K562 (cell line): Measurements from ENCODE around the gene SIT1. TPM values are rescaled to one million over a fixed set of nuclear protein-coding genes. Genes with fewer than 3 reads are reported as not detected.

Source experiments
- ARID4B ChIP-seq: sonication (generic); formaldehyde crosslinking; IDR thresholded peaks from 2 replicates; pipeline ENCODE4 v1.8.0; 2022; ENCODE audit warnings: mild to moderate bottlenecking, missing genetic modification reagents
- FOXK2 ChIP-seq, 2 experiments: fragments of 450-650 bp; IDR thresholded peaks in 1 of 2; conservative IDR thresholded peaks in 1 of 2; 2 replicates each; pipeline ENCODE4 v1.6.1; 2016; ENCODE audit warnings: low read depth in 2 of 2, mild to moderate bottlenecking in 1 of 2
- HNRNPUL1 ChIP-seq: fragments of 200-400 bp; formaldehyde crosslinking; IDR thresholded peaks from 2 replicates; pipeline ENCODE4 v1.6.1; 2017; ENCODE audit warnings: low read length
- KLF16 ChIP-seq: IDR thresholded peaks from 2 replicates; pipeline ENCODE4 v1.6.1; 2016; ENCODE audit warnings: antibody characterized with exemption
- MITF ChIP-seq: IDR thresholded peaks from 2 replicates; pipeline ENCODE4 v1.6.1; 2014; ENCODE audit warnings: antibody characterized with exemption
- MLX ChIP-seq, 2 experiments: fragments of 450-650 bp in 1 of 2; sonication (generic) in 1 of 2; formaldehyde crosslinking; conservative IDR thresholded peaks; 2 replicates each; pipeline versions ENCODE4 v1.4.0 to v1.8.1; 2020 to 2022; ENCODE audit warnings: mild to moderate bottlenecking in 1 of 2, missing genetic modification reagents in 1 of 2
- SAFB ChIP-seq: fragments of 200-400 bp; formaldehyde crosslinking; IDR thresholded peaks from 2 replicates; pipeline ENCODE4 v1.6.1; 2017; ENCODE audit warnings: low read depth, low read length, borderline replicate concordance
- ZBTB9 ChIP-seq: fragments of 450-650 bp; formaldehyde crosslinking; IDR thresholded peaks from 2 replicates; pipeline ENCODE4 v1.4.0; 2020; ENCODE audit warnings: mild to moderate bottlenecking, moderate library complexity
- ZNF318 ChIP-seq, 2 experiments: fragments of 450-650 bp; IDR thresholded peaks; 2 replicates each; pipeline ENCODE4 v1.6.1; 2016; ENCODE audit warnings: mild to moderate bottlenecking in 2 of 2, borderline replicate concordance in 1 of 2, low read depth in 1 of 2, moderate library complexity in 1 of 2
- ZNF41 ChIP-seq: fragments of 250-450 bp; sonication (Bioruptor Pico); conservative IDR thresholded peaks from 2 replicates; pipeline ENCODE4 v1.4.0; 2020; ENCODE audit warnings: mild to moderate bottlenecking
- polyA plus RNA-seq, 8 experiments: library from polyadenylated mRNA; depleted of rRNA in 4 of 8; stranded (reverse) in 5 of 8; unstranded in 3 of 8; fragments of >200 nt; fragmentation: Nextera tagmentation in 2 of 8; fragmentation: Illumina TruSeq in 1 of 8; extraction: Ambion mirVana in 2 of 8; extraction: Trizol in 1 of 8; gene quantifications; 2 replicates each; pipeline versions ENCODE4 v1.2.1 to v1.2.3, GENCODE V29; 2011 to 2014; ENCODE audit warnings: inconsistent platforms in 1 of 8, missing spikeins in 1 of 8
- total RNA-seq, 7 experiments: library from RNA; depleted of rRNA in 6 of 7; stranded (reverse); fragments of >200 nt in 6 of 7; fragmentation: Illumina TruSeq in 2 of 7; extraction: Trizol in 2 of 7; gene quantifications; 2 replicates each; pipeline versions ENCODE4 v1.2.1 to v1.2.3, GENCODE V29; 2011 to 2021; ENCODE audit warnings: low replicate concordance in 1 of 7

Gene SIT1
- total and polyA plus RNA-seq, 9 of the 15 experiments (the other 6 are each of a cell fraction or from before 2014, with no cell fraction given) = not detected

GRCh38 chr9:35603986-35604577 is 46.6 kb downstream of the SIT1 start (continued):
- TF ChIP-seq ZNF318 (IDR thresholded peaks at IDR 0.05; ENCODE audit: borderline replicate concordance in 1 of 2, low read depth in 1 of 2) = no peak
- no peak for TF ChIP-seq ZBTB9 (CRISPR knock-in tag)
- no peak for TF ChIP-seq ARID4B
- no peak; a peak in 2 of 4 replicates for TF ChIP-seq FOXK2 (conservative IDR thresholded peaks at IDR 0.05 in 1 of 2, IDR thresholded peaks at IDR 0.05 in 1 of 2; ENCODE audit: low read depth in 2 of 2)
- no peak for TF ChIP-seq MITF
- no peak for TF ChIP-seq ZNF41
- TF ChIP-seq SAFB = no peak
- TF ChIP-seq HNRNPUL1 = no peak
- no peak for TF ChIP-seq MLX (CRISPR knock-in tag; conservative IDR thresholded peaks at IDR 0.05)
- TF ChIP-seq KLF16 = peak; percentile 45; the same call in 1 of the 2 replicates
